Breast epithelium (tissue), 4 donors: ENCODE results near the gene CCDC116. TPM values are rescaled to one million over a fixed set of nuclear protein-coding genes. Genes with fewer than 3 reads are reported as not detected.

Experiments
- DNase-seq, 2 donors: peaks; one replicate each; pipeline ENCODE4 v3.0.0-alpha.2; 2019; ENCODE audit warnings: low spot score in 2 of 2
- H3K27ac ChIP-seq, 2 donors: fragments of 200-600 bp; sonication (generic) in 1 of 2; one replicate each; pipeline ENCODE4 v1.5.1; 2016 to 2019; ENCODE audit warnings: mild to moderate bottlenecking in 1 of 2
- H3K27me3 ChIP-seq, 2 donors: fragments of 200-600 bp; sonication (generic) in 1 of 2; one replicate each; pipeline versions ENCODE4 v1.5.1 to v1.6.0; 2017 to 2019; ENCODE audit warnings: control low read depth in 1 of 2, mild to moderate bottlenecking in 1 of 2
- H3K36me3 ChIP-seq: fragments of 200-600 bp; one replicate; pipeline ENCODE4 v1.5.1; 2019
- H3K4me1 ChIP-seq, 2 donors: fragments of 200-600 bp; sonication (generic); one replicate each; pipeline ENCODE4 v1.5.1; 2016 to 2019; ENCODE audit warnings: control low read depth in 1 of 2
- H3K4me3 ChIP-seq, 3 donors: fragments of 200-600 bp; sonication (generic); 1 replicate in 2 of 3; 2 replicates in 1 of 3; pipeline ENCODE4 v1.5.1; 2016 to 2019; ENCODE audit warnings: mild to moderate bottlenecking in 3 of 3, moderate library complexity in 2 of 3
- H3K9me3 ChIP-seq, 2 donors: fragments of 200-600 bp; sonication (generic) in 1 of 2; one replicate each; pipeline ENCODE4 v1.5.1; 2016 to 2019; ENCODE audit warnings: control low read depth in 1 of 2
- CTCF ChIP-seq, 3 donors: fragments of 450-650 bp; IDR thresholded peaks; one replicate each; pipeline ENCODE4 v1.5.1; 2016 to 2017; ENCODE audit warnings: antibody characterized with exemption in 3 of 3, mild to moderate bottlenecking in 3 of 3, moderate library complexity in 3 of 3
- POLR2A ChIP-seq: fragments of 450-650 bp; IDR thresholded peaks from one replicate; pipeline ENCODE4 v1.6.1; 2016; ENCODE audit warnings: antibody characterized with exemption, mild to moderate bottlenecking, moderate library complexity
- POLR2AphosphoS5 ChIP-seq, 3 donors: sonication (generic); formaldehyde crosslinking; IDR thresholded peaks; one replicate each; pipeline ENCODE4 v1.6.1; 2017; ENCODE audit warnings: antibody characterized with exemption in 3 of 3
- intact Hi-C: fragments of 100-400 bp; cut with DNase I; formaldehyde crosslinking; loops from one replicate; pipeline ENCODE4 v1.15.1; 2023; ENCODE audit warnings: low total_unique reads
- total RNA-seq, 3 donors: library from RNA; depleted of rRNA; stranded (reverse); fragments of >200 nt; gene quantifications; one replicate each; pipeline ENCODE4 v1.1.0, GENCODE V29; 2016

Gene CCDC116
- total RNA-seq, 3 donors from 2014 or later, result 0.15 to 0.33 TPM; not detected in 1

- Histone ChIP-seq H3K9me3 (no peaks in the 10 kb centered on the region), H3K4me1 (peaks cover 3 to 14% of the 10 kb centered on the region in 2 donors), H3K4me3 (no peak overlapping the region), H3K36me3 (no peaks in the 10 kb centered on the region), H3K27ac (no peak overlapping the region), H3K27me3 (no peaks in the 10 kb centered on the region)
- TF ChIP-seq POLR2A (no peak), POLR2AphosphoS5 (IDR thresholded peaks at IDR 0.05) (no peak), CTCF (IDR thresholded peaks at IDR 0.05) (no peak)
- intact Hi-C loops, result no loop called here
- DNase-seq, result no peak
These were observed 10.3 kb upstream of the CCDC116 start for GRCh38 chr22:21622011-21622918.

DNA sequence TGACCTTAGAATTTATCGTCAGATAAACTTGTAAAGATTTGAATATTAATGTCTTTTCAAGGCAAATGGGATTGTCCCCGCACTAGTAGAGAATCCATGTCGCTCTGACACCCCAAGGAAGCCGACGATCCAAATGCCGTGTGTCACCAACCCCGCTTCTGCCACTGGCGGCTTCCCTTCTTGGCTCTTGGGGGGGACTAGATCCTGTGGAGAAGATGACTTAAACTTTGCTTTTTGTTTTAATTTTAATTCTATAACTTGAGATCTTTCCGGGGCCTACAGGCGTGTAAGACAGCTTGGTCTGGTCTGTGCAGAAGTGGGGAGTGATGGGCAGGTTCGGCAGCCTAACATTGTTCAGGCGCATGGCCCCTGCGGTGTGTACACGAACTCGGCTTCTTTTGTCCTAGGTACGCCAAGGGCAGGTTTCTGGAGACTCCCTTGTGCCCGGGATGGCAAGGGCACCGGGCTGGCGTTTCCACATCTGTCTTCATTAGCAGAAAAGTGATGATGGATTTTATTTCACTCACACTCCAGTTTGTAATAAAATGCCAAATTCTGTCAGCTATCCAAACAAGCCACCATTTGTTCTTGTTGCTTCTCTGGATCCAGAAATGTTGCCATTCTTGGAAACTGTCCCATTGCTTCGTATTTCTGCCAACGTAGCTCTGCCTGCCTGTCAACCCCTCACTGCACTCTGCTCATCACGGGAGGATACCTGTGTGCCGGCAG, 9.5 kb upstream of the CCDC116 start:
- Histone ChIP-seq H3K4me1 (peaks cover 3 to 14% of the 10 kb centered on the region in 2 donors), H3K36me3 (no peaks in the 10 kb centered on the region), H3K27ac (peak overlapping the region; percentile 36 to 46), H3K9me3 (no peaks in the 10 kb centered on the region), H3K4me3 (no peak overlapping the region), H3K27me3 (no peaks in the 10 kb centered on the region)
- DNase-seq, result no peak
- intact Hi-C loops, result no loop called here
- TF ChIP-seq POLR2AphosphoS5 (IDR thresholded peaks at IDR 0.05) (no peak), POLR2A (no peak), CTCF (IDR thresholded peaks at IDR 0.05) (no peak)

- intact Hi-C loops, result no loop called here
- H3K27me3 ChIP-seq, result no peaks in the 10 kb centered on the region
- H3K9me3 ChIP-seq, result no peaks in the 10 kb centered on the region
- no peak overlapping the region for H3K4me3 ChIP-seq
- no peaks in the 10 kb centered on the region for H3K36me3 ChIP-seq
- peaks cover 5 to 14% of the 10 kb centered on the region in 2 donors for H3K4me1 ChIP-seq
- H3K27ac ChIP-seq, result peak overlapping the region; percentile 36 to 46
- TF ChIP-seq POLR2A (no peak), POLR2AphosphoS5 (IDR thresholded peaks at IDR 0.05) (no peak), CTCF (IDR thresholded peaks at IDR 0.05) (no peak)
- DNase-seq, result no peak
These were observed 9.0 kb upstream of the CCDC116 start for GRCh38 chr22:21623648-21623970.

GRCh38 chr22:21624120-21624879, 8.3 kb upstream of the CCDC116 start:
- intact Hi-C loops, result no loop called here
- DNase-seq, result no peak
- peaks cover 12 to 14% of the 10 kb centered on the region in 2 donors for H3K4me1 ChIP-seq
- H3K36me3 ChIP-seq, result no peaks in the 10 kb centered on the region
- no peak for TF ChIP-seq CTCF (IDR thresholded peaks at IDR 0.05)
- TF ChIP-seq POLR2AphosphoS5 (IDR thresholded peaks at IDR 0.05), result no peak
- TF ChIP-seq POLR2A, result no peak
- no peaks in the 10 kb centered on the region for H3K9me3 ChIP-seq
- H3K27ac ChIP-seq, result peak overlapping the region; percentile 36 to 46
- no peaks in the 10 kb centered on the region for H3K27me3 ChIP-seq
- no peak overlapping the region for H3K4me3 ChIP-seq
